HCT116 (cell line): Measurements from ENCODE around the gene KRTAP12-4. TPM values are rescaled to one million over a fixed set of nuclear protein-coding genes. Genes with fewer than 3 reads are reported as not detected.

ENCODE experiments used
- ATAC-seq: fragments of 200-7000 bp; cut with Tn5 transposase; 2 replicates; pipeline ENCODE4 v1.9.1; 2020; ENCODE audit warnings: mild to moderate bottlenecking, moderate library complexity
- BruUV-seq: library from RNA; stranded (reverse); fragments of 400-500 nt; replicated peaks from 2 replicates; lab custom pipeline; 2021; lab: Mats Ljungman, UMichigan
- CTCF ChIA-PET: fragments of 300-600 bp; sonication (Branson Sonifier 250); formaldehyde crosslinking; loops from one replicate; lab custom pipeline; 2021; ENCODE audit warnings: antibody characterized with exemption; lab: Charles Lee
- POLR2A ChIA-PET: fragments of 300-600, 350-600 bp; sonication (Branson Sonifier 250); formaldehyde crosslinking; loops from one replicate; lab custom pipeline; 2021; ENCODE audit warnings: antibody characterized with exemption; lab: Charles Lee
- RAD21 ChIA-PET, 2 experiments: fragments of 300-600 bp; sonication (Branson Sonifier 250); formaldehyde crosslinking; loops; one replicate each; lab custom pipeline; 2023; ENCODE audit warnings: low total read pairs in 2 of 2; ENCODE audit not compliant: uncharacterized antibody in 2 of 2, unreplicated experiment in 2 of 2, low non-redundant PET in 1 of 2; lab: Charles Lee
- DNase-seq: peaks from one replicate; pipeline ENCODE4 v3.0.0-alpha.2; 2010; ENCODE audit warnings: low read depth, low spot score
- H2AFZ ChIP-seq: fragments of 200-600 bp; shearing (Covaris generic), sonication (generic); 2 replicates; pipeline ENCODE4 v1.6.1; 2017; ENCODE audit warnings: low read depth, mixed run types, mixed read lengths, antibody characterized with exemption, low read length; ENCODE audit not compliant: poor library complexity, severe bottlenecking
- H3K27ac ChIP-seq: 2 replicates; pipeline ENCODE4 v1.5.1; 2012; ENCODE audit warnings: low read depth, low read length
- H3K27me3 ChIP-seq: fragments of 200-600 bp; sonication (generic); 2 replicates; pipeline ENCODE4 v1.6.1; 2016; ENCODE audit warnings: mixed run types, low read length, mixed read lengths; ENCODE audit not compliant: insufficient read depth
- H3K36me3 ChIP-seq, 2 experiments: fragments of 200-500 bp in 1 of 2; fragments of 200-600 bp in 1 of 2; sonication (Bioruptor generic) in 1 of 2; sonication (generic) in 1 of 2; 2 replicates each; pipeline versions ENCODE4 v1.5.1 to v1.6.1; 2014 to 2016; ENCODE audit warnings: low read length in 2 of 2, inconsistent platforms in 1 of 2, mixed read lengths in 1 of 2, mixed run types in 1 of 2; ENCODE audit not compliant: insufficient read depth in 2 of 2, control insufficient read depth in 1 of 2
- H3K4me1 ChIP-seq, 2 experiments: fragments of 200-600 bp in 1 of 2; sonication (generic) in 1 of 2; 2 replicates each; pipeline versions ENCODE4 v1.5.1 to v1.6.1; 2012 to 2017; ENCODE audit warnings: low read length in 2 of 2, inconsistent platforms in 1 of 2, mild to moderate bottlenecking in 1 of 2, mixed read lengths in 1 of 2, mixed run types in 1 of 2, moderate library complexity in 1 of 2; ENCODE audit not compliant: insufficient read depth in 2 of 2, control insufficient read depth in 1 of 2
- H3K4me2 ChIP-seq: fragments of 200-600 bp; sonication (generic); 2 replicates; pipeline ENCODE4 v1.6.1; 2017; ENCODE audit warnings: mixed run types, low read length, mixed read lengths
- H3K4me3 ChIP-seq, 2 experiments: fragments of 200-600 bp in 1 of 2; sonication (generic) in 1 of 2; replicated peaks in 1 of 2; 2 replicates each; pipeline ENCODE4 v1.5.1; 2011 to 2016; ENCODE audit warnings: low read length in 2 of 2, control low read depth in 1 of 2, low read depth in 1 of 2, mild to moderate bottlenecking in 1 of 2, mixed read lengths in 1 of 2, mixed run types in 1 of 2
- H3K79me2 ChIP-seq: fragments of 200-600 bp; sonication (generic); 2 replicates; pipeline ENCODE4 v1.6.1; 2017; ENCODE audit warnings: mild to moderate bottlenecking, mixed run types, low read length, moderate library complexity, mixed read lengths; ENCODE audit not compliant: insufficient read depth
- H3K9ac ChIP-seq: fragments of 200-600 bp; sonication (generic); 2 replicates; pipeline ENCODE4 v1.6.1; 2016; ENCODE audit warnings: low read length, mixed read lengths
- H3K9me2 ChIP-seq: fragments of 200-600 bp; sonication (generic), shearing (Covaris generic); 2 replicates; pipeline ENCODE4 v1.6.1; 2017; ENCODE audit warnings: mixed run types, mild to moderate bottlenecking, moderate library complexity; ENCODE audit not compliant: insufficient read depth
- H3K9me3 ChIP-seq, 2 experiments: fragments of 200-500 bp in 1 of 2; fragments of 200-600 bp in 1 of 2; sonication (Bioruptor generic) in 1 of 2; sonication (generic) in 1 of 2; 2 replicates each; pipeline ENCODE4 v1.6.1; 2014 to 2017; ENCODE audit warnings: low read length in 2 of 2, mixed read lengths in 2 of 2, inconsistent platforms in 1 of 2, low read depth in 1 of 2, mild to moderate bottlenecking in 1 of 2, mixed run types in 1 of 2, moderate library complexity in 1 of 2; ENCODE audit not compliant: control insufficient read depth in 1 of 2, insufficient read depth in 1 of 2
- H4K20me1 ChIP-seq: fragments of 200-600 bp; sonication (generic), shearing (Covaris generic); 2 replicates; pipeline ENCODE4 v1.6.1; 2017; ENCODE audit warnings: mixed run types, mild to moderate bottlenecking, moderate library complexity; ENCODE audit not compliant: insufficient read depth
- CBX3 ChIP-seq: IDR thresholded peaks from 2 replicates; pipeline ENCODE4 v1.6.1; 2012; ENCODE audit warnings: low read depth
- CTCF ChIP-seq, 3 experiments: fragments of 200-600 bp in 1 of 3; sonication (generic) in 1 of 3; IDR thresholded peaks in 2 of 3; conservative IDR thresholded peaks in 1 of 3; 2 replicates each; pipeline ENCODE4 v1.5.1; 2012 to 2017; ENCODE audit warnings: low read depth in 2 of 3, low read length in 2 of 3, antibody characterized with exemption in 1 of 3, borderline replicate concordance in 1 of 3, control low read depth in 1 of 3, mild to moderate bottlenecking in 1 of 3, mixed read lengths in 1 of 3, mixed run types in 1 of 3, moderate library complexity in 1 of 3; ENCODE audit not compliant: insufficient read depth in 1 of 3
- EZH2 ChIP-seq: fragments of 200-600 bp; sonication (generic); IDR thresholded peaks from 2 replicates; pipeline ENCODE4 v1.6.1; 2017; ENCODE audit warnings: antibody characterized with exemption, mixed run types
- FOSL1 ChIP-seq: IDR thresholded peaks from 2 replicates; pipeline ENCODE4 v1.6.1; 2012; ENCODE audit warnings: low read depth
- POLR2A ChIP-seq: IDR thresholded peaks from 2 replicates; pipeline ENCODE4 v1.7.0; 2011; ENCODE audit warnings: borderline replicate concordance; ENCODE audit not compliant: insufficient read depth, insufficient read length; ENCODE audit errors: extremely low read depth
- POLR2AphosphoS5 ChIP-seq: IDR thresholded peaks from 2 replicates; pipeline ENCODE4 v1.6.1; 2011; ENCODE audit warnings: mild to moderate bottlenecking, low read depth, low read length, moderate library complexity
- RAD21 ChIP-seq: IDR thresholded peaks from 2 replicates; pipeline ENCODE4 v1.6.1; 2012; ENCODE audit warnings: low read depth, mild to moderate bottlenecking
- REST ChIP-seq: IDR thresholded peaks from 2 replicates; pipeline ENCODE4 v1.6.1; 2012; ENCODE audit warnings: low read depth
- SP1 ChIP-seq: IDR thresholded peaks from 2 replicates; pipeline ENCODE4 v1.6.1; 2012; ENCODE audit warnings: low read depth
- SRF ChIP-seq: IDR thresholded peaks from 2 replicates; pipeline ENCODE4 v1.6.1; 2012; ENCODE audit warnings: low read depth
- TCF7L2 ChIP-seq: IDR thresholded peaks from 2 replicates; pipeline ENCODE4 v1.7.0; 2011; ENCODE audit warnings: borderline replicate concordance, inconsistent platforms; ENCODE audit not compliant: insufficient read depth, insufficient read length; ENCODE audit errors: extremely low read depth
- YY1 ChIP-seq: IDR thresholded peaks from 2 replicates; pipeline ENCODE4 v1.6.1; 2011; ENCODE audit warnings: low read length, low read depth, moderate library complexity, mild to moderate bottlenecking; ENCODE audit not compliant: insufficient replicate concordance; ENCODE audit errors: extremely low read depth
- ZNF274 ChIP-seq: fragments of 200-500 bp; sonication (Bioruptor generic); IDR thresholded peaks from 2 replicates; pipeline ENCODE4 v1.6.1; 2014; ENCODE audit warnings: mild to moderate bottlenecking, low read depth, low read length, inconsistent platforms
- intact Hi-C: fragments of 100-400 bp; cut with micrococcal nuclease; formaldehyde crosslinking; loops from 2 replicates; pipeline ENCODE4 v1.10.0; 2022
- total RNA-seq: library from RNA; stranded (reverse); gene quantifications from one replicate; pipeline ENCODE4 v1.2.1, GENCODE V29; 2021; ENCODE audit not compliant: unreplicated experiment
- TF ChIP-seq, protein P1 (sequence below): IDR thresholded peaks from 2 replicates; pipeline ENCODE4 v1.6.1; 2012
- TF ChIP-seq, protein P2 (sequence below): IDR thresholded peaks from 2 replicates; pipeline ENCODE4 v1.6.1; 2012

Gene KRTAP12-4
- total RNA-seq, 1 experiment from 2014 or later, result not detected

DNA sequence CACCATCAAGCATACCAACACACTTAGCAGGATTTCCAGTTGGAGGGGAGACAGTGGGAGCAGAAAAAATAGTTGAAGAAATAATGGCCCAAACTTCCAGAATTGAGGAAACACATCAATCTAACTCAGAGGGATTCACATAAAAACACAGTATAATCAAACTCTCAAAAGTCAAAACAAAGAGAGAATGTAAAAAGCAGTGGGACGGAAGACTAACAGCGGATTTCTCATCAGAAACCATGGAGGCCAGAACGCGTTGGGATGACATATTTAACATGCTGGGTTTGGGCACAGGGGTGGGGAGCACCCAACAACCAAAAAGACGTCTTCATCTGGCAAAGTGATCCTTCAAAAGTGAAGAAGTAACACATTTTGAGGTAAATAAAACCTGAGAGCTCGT lies 34.6 kb downstream of the KRTAP12-4 start:
- H3K9ac ChIP-seq, result no peak overlapping the region
- H3K9me3 ChIP-seq, result peaks cover 13 to 33% of the 10 kb centered on the region in 2 experiments
- H3K27me3 ChIP-seq, result no peaks in the 10 kb centered on the region
- no peak overlapping the region for H2AFZ ChIP-seq
- no peak overlapping the region for H3K4me3 ChIP-seq
- BruUV-seq, result no TSS peak
- POLR2A ChIA-PET, result no interaction called here
- H3K36me3 ChIP-seq, result no peaks in the 10 kb centered on the region
- H3K27ac ChIP-seq, result no peak overlapping the region
- CTCF ChIA-PET, result no interaction called here
- no peaks in the 10 kb centered on the region for H3K9me2 ChIP-seq
- H3K79me2 ChIP-seq, result no peaks in the 10 kb centered on the region
- DNase-seq (no peak), ATAC-seq (no peak)
- intact Hi-C loops, result no loop called here
- no peak overlapping the region for H3K4me2 ChIP-seq
- no peaks in the 10 kb centered on the region for H4K20me1 ChIP-seq
- peak; percentile 28; the same call in 1 of the 2 replicates for TF ChIP-seq CBX3
- TF ChIP-seq FOSL1, result no peak
- RAD21 ChIA-PET, result no interaction called here
- H3K4me1 ChIP-seq, result no peaks in the 10 kb centered on the region

DNA sequence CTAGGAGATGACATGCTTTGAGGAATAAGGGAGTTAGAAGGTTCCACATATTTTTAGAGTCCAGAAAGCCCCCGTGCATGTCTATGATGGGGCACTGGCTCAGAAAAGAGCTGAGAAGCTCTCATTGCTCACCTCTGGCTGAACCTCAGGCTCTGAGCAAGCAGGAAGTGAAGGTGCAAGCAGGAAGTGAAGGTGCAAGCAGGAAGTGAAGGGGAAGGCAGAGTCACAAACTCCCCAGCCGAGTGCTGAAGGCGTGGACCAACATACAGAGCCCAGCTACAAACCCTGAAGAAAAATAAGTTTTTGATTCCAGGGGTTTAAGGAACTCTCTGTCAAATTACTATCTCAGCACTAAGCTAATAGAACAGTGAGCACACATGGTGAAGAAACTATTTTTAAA lies 35.5 kb downstream of the KRTAP12-4 start:
- H3K79me2 ChIP-seq, result no peaks in the 10 kb centered on the region
- H3K36me3 ChIP-seq, result no peaks in the 10 kb centered on the region
- H3K27ac ChIP-seq, result no peak overlapping the region
- ChIA-PET CTCF (no interaction called here), POLR2A (no interaction called here), RAD21 (no interaction called here)
- no peaks in the 10 kb centered on the region for H3K27me3 ChIP-seq
- H3K4me1 ChIP-seq, result no peaks in the 10 kb centered on the region
- peaks cover 12 to 24% of the 10 kb centered on the region in 2 experiments for H3K9me3 ChIP-seq
- no peak overlapping the region for H3K4me2 ChIP-seq
- no peak overlapping the region for H3K9ac ChIP-seq
- no peaks in the 10 kb centered on the region for H3K9me2 ChIP-seq
- intact Hi-C loops, result no loop called here
- TF ChIP-seq SRF (no peak), EZH2 (no peak), YY1 (no peak), CBX3 (no peak), FOSL1 (no peak), CTCF (IDR thresholded peaks at IDR 0.05 in 2 of 3, conservative IDR thresholded peaks at IDR 0.05 in 1 of 3; ENCODE audit: borderline replicate concordance in 1 of 3, insufficient read depth in 1 of 3, low read depth in 2 of 3, low read length in 2 of 3) (no peak), POLR2A (no peak), POLR2AphosphoS5 (no peak), SP1 (no peak), ZNF274 (no peak), REST (no peak), TCF7L2 (no peak), RAD21 (no peak)
- TF ChIP-seq, protein P1, sequence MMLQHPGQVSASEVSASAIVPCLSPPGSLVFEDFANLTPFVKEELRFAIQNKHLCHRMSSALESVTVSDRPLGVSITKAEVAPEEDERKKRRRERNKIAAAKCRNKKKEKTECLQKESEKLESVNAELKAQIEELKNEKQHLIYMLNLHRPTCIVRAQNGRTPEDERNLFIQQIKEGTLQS, result no peak
- TF ChIP-seq, protein P2, sequence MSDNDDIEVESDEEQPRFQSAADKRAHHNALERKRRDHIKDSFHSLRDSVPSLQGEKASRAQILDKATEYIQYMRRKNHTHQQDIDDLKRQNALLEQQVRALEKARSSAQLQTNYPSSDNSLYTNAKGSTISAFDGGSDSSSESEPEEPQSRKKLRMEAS, result no peak
- no TSS peak for BruUV-seq
- H3K4me3 ChIP-seq, result no peak overlapping the region
- H2AFZ ChIP-seq, result no peak overlapping the region
- DNase-seq (no peak), ATAC-seq (no peak)
- H4K20me1 ChIP-seq, result no peaks in the 10 kb centered on the region
